Retinal pigment epithelial cell (primary cell): ENCODE data around the gene ESYT3.

Experiments
- DNase-seq: peaks from one replicate; pipeline ENCODE4 v3.0.0-alpha.2; 2010; ENCODE audit warnings: low read depth
- H3K4me3 ChIP-seq: 2 replicates; pipeline ENCODE4 v1.5.1; 2011; ENCODE audit warnings: mild to moderate bottlenecking, low read length, control low read depth, moderate library complexity
- TF ChIP-seq, protein P1 (sequence below): conservative IDR thresholded peaks from 2 replicates; pipeline ENCODE4 v1.5.1; 2011; ENCODE audit warnings: low read depth, low read length, control low read depth, inconsistent platforms

ESYT3 gene

DNA sequence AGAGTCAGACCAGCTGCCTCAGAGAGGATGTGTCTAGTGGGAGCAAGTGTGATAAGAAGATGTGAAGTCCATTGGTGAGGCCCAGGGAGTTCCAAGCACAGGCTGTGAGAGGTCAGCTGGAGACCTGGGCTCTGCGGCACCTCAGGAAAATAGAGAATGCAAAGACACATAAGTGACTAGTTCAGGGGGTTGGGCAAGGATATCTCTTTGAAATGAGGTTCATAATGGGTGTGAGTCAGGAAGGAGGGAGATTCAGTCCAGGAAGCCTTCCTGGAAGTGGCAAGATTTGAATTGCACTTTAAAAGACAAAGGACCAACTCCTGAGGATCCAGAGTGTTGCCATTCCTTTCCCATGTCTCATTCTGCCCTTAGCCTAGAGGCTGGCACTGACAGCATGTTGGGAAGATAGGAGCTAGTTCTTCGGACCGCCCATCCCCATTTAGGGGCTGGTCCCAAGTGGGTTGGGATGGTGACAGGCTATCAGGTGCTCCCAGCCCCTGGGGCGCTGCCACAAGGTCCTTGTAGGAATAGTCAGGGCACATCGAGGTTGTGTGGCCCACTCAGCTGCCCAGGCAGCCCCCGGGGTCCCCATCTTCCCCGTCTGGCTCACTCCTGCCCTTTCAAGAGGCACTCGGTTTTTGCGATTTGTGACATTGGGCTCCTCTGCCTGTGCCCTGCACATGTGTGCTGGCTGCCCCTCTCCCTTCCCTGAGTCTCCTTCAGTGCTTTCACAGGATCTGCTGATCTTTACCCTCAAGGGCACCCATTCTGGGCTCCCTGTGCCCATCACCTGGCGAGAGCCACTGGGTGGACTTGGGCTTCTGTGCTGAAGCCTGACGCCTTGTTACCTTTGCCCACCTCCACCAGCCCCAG is 23.7 kb downstream of the ESYT3 start:
- TF ChIP-seq, protein P1, sequence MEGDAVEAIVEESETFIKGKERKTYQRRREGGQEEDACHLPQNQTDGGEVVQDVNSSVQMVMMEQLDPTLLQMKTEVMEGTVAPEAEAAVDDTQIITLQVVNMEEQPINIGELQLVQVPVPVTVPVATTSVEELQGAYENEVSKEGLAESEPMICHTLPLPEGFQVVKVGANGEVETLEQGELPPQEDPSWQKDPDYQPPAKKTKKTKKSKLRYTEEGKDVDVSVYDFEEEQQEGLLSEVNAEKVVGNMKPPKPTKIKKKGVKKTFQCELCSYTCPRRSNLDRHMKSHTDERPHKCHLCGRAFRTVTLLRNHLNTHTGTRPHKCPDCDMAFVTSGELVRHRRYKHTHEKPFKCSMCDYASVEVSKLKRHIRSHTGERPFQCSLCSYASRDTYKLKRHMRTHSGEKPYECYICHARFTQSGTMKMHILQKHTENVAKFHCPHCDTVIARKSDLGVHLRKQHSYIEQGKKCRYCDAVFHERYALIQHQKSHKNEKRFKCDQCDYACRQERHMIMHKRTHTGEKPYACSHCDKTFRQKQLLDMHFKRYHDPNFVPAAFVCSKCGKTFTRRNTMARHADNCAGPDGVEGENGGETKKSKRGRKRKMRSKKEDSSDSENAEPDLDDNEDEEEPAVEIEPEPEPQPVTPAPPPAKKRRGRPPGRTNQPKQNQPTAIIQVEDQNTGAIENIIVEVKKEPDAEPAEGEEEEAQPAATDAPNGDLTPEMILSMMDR: no peak
- DNase-seq: no peak
- H3K4me3 ChIP-seq: no peak overlapping the region

- DNase-seq: no peak
- TF ChIP-seq, protein P1: no peak
- no peak overlapping the region for H3K4me3 ChIP-seq
Measured at GRCh38 chr3:138458774-138459499, 24.5 kb downstream of the ESYT3 start.

DNA sequence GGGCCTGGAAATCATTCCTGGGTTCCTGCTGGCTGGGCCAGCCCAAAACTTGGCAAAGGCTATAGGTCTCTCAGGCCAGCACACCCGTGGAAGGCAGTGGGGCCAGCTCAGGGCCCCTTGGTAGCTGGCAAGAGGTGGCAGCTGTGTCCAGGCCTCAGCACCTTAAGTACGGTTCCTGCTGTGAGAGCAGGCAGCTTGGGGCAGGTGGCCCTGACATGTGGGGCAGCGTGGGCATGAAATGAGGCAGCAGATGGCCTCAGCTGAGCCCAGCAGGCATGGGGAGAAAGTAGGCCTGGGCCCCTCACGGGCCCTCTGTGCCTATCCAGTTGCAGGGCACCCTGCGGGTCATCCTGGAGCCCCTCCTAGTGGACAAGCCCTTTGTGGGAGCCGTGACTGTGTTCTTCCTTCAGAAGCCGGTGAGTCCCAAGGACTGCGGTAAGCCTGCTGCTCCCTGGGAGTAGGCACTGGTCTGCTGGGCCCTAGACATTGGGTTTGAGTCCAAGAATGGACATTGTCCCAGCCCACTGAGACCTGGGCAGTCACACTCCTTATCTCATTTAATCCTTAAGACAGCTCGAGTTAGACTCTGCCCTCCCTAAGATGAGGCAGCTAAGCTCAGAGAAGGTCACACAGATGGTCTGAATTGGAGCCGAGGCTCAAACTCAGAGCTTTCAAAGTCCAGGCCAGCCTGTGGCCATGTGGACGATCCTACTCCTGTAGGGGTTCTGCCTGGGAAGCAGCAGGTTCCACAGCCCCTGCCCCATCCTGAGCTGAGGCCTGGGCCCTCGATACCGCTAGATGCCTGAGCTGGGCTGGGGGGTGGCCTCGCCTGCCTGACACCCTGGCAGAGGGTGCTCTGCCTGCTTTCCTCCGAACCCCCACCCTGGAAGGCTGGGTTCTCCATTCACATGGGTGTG is 25.5 kb downstream of the ESYT3 start:
- DNase-seq: no peak
- no peak overlapping the region for H3K4me3 ChIP-seq
- TF ChIP-seq, protein P1: no peak

GRCh38 chr3:138460536-138461205 is 26.3 kb downstream of the ESYT3 start:
- DNase-seq: no peak
- H3K4me3 ChIP-seq: no peak overlapping the region
- TF ChIP-seq, protein P1: no peak

- TF ChIP-seq, protein P1: no peak
- no peak overlapping the region for H3K4me3 ChIP-seq
- no peak for DNase-seq
Measured at GRCh38 chr3:138461246-138461645, 26.8 kb downstream of the ESYT3 start.

DNA sequence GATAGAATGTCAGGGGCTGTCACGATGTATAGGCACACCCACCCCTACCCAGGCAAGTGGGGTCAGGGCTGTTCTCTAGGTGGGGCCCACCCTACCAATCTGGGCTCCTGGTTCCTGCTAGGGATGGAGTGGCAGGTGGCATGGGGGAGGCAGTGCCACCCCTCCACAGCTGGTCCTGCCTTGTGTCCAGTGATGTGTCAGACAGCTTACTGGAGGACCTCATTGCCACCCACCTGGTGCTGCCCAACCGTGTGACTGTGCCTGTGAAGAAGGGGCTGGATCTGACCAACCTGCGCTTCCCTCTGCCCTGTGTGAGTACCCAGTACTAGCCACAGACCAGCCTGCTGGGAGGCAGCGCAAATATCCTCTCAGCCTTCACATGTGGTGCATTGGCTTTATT is 27.5 kb downstream of the ESYT3 start:
- H3K4me3 ChIP-seq: no peak overlapping the region
- no peak for DNase-seq
- TF ChIP-seq, protein P1: no peak
